Fibroblast of skin of right biceps (primary cell): Measurements from ENCODE around the gene APOO.

ENCODE experiments used
- DNase-seq: peaks from one replicate; pipeline ENCODE4 v3.0.0-alpha.2; 2013

APOO gene

DNA sequence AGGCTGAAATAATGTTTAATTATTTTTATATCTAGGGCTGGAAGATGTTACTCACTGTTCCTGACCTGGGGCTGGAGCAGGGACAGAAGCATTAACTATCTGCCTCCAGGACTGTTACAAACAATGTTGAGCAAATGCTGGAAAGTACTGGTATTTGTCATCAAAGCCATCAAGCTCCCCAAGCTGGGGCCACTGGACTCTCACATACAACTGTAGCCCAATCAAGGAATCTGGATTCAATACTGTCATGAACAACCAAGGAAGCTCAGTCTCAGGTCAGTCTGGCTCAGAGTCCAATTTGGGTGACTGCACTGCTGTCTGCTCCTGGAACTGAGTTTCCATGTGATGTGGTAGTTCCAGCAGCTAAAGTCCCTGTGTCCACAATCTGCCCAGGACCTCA lies 50.4 kb downstream of the APOO start:
- DNase-seq, result no peak

DNA sequence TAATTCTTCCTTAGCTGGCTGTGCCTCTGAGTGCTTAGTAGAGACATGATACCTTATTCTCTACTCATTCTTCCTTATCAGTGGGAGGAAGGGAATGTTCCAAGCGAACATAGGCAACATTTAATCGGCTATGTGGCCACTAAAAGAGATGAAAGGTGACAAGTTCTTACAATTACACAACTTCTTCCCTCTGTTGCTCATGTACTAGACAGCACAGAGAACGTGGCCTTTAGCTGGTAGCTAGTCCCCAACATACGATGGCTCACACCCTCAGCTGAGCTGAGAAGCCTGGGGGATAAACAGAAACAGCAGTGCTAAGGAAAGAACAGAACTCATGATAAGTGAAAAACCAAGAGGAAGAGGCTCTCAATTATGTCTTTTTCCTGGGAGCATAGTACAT lies 52.2 kb downstream of the APOO start:
- DNase-seq, result no peak

DNA sequence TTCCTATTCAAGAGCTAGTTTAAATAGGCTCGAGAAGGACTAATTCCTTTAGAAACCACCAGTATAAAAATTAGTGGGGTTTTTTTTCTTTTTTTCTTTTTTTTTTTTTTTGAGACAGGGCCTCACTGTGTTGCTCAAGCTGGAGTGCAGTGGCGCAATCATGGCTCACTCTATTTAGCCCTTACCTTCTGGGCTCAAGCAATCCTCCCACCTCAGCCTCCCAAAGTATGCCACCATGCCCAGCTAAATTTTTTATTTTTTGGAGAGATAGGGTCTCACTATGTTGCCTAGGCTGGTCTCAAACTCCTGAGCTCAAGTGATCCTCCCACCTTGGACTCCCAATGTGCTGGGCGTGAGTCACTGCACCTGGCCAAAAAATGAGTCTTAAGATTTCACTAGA lies 52.8 kb downstream of the APOO start:
- DNase-seq, result no peak

DNA sequence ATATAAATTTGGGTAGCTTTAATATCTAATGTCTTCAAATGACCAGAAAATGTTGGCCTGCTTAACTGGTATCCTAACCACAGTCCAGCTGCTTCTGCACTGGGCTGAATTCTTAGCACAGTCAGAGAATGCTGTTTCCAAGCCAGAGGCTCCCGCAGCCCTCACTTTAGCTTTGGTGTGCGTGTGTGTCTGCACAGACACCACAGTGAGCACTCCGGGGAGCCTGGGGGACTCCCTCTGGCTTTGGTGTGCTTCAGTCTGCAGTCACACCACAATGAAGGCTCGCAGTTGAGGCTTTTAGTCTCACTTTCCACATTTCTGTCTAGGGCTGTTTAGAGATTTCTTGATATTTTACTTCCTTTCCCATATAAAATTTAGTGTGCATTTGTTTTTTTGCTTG lies 53.6 kb downstream of the APOO start:
- DNase-seq, result no peak

DNA sequence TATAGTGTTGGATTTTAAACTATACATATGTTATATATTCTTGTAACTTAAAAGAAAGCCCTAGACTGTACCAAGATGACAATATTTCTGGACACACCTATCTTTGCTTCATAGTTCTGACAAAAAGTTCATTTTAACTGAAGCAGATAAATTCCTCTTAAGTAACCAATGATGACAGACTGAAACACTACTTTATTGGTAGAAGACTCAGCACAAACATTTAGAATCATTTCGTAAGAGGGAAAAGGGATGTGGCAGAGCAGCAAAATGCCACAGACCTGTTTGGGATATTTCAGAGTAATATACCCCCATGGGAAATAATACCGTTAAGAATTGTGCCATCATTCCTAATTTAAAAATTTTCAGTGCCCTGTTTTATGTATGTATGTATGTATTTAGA lies 56.2 kb downstream of the APOO start:
- no peak for DNase-seq

DNA sequence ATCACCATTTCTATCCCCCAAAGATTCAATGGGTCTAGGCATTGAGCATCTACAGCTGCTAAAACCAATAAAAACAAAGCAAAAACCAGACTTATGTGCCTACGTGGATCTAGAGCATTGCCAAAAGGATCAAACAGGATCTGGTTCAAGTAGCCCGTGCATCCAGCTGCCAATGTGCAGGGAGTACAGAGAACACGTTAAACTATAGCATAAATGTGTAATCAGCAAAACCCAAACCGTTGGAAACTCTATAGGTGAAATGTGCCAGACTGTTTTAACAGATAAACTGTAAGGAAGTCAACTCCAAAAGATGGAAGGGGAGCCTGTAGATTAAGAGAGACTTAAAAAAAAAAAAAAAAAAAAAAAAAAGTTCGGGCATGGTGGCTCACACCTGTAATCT lies 58.5 kb downstream of the APOO start:
- DNase-seq, result no peak

DNA sequence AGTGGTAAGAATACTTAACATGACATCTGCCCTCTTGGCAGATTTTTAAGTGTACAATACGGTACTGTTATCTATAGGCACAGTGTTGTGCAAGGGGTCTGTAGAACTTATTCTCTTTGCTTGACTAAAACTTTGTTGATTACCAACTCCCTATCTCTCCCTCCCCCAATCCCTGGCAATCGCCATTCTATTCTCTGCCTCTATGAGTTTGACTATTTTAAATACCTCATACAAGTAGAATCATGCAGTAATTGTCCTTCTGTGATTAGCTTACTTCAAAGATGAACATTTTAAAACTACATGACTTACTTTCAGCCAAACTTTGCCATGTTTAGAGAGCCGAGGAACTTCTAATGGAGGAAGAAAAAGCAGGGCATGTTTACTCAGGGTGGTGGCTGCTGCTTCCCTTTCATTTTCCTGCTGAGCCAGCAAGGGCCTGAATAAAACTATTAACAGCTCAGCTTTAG lies 62.4 kb downstream of the APOO start:
- DNase-seq, result no peak

DNA sequence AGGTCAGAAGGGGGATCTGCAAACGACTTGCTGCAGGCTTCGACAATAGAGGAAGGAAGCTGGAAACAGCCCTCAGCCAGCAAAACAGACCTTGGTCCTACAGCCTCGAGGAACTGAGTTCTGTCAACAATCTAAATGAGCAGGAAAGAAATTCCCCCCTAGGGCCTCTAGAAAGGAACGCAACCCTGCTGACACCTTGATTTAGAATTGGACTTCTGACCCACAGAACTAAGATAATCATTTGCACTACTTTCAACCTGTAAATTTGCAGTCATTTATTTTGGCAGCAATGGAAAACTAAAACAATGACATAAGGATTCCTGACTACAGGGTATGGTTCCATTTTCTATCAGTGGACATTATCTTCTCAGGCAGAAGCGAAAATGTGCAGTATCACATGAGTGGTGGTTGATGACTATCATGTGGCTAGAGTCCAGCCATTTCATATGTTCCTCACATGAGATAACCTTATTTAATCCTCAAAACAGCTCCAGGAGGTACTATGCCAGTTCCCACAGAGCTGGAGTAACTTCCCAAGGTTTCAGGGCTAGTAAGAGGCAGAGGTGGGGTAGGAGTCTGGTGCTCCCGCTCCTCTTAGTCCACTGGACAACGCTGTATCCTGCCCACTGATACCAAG lies 63.1 kb downstream of the APOO start:
- peak; percentile 1 for DNase-seq

DNA sequence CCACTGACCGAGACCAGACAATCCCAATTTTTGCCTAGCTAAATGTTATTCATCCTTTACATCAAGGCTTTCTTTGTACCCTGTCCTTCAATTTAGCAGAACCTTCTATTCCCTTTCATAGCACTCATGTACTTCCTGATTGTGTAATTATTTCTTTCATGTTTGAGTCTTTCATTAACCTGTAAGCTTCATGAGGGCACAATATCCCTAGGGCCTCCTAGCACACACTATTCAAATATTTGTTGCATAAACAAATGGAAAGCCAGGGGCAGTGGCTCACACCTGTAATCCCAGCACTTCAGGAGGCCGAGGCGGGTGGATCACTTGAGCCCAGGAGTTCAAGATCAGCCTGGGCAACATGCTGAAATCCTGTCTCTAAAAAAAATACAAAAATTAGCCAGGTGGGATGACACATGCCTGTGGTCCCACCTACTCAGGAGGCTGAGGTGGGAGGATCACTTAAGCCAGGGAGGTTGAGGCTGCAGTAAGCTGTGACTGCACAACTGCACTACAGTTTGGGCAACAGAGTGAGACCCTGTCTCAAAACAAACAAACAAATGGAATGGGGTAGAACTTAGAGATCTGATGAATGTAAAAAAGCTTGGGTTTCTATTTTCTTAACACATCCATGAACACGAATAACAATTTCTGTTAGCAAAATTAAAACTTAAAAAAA lies 65.8 kb downstream of the APOO start:
- DNase-seq, result no peak

DNA sequence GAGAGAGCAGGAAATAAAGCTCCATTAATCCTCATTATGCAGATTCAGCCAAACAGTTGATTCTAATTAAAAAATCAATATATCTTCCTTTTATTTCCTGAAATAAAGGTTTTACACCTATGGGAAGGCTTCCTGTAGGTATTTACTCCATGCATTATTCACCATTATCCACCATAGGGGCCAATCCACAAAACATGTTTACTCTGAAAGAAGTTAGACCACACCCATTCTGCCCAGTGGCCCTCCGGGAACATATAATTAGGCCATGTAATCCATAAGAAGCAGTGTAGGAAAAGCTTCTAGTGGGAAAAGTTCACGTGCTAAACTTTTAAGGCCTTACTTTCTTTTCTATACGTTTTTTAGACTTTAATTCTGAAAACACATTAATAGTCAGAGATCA lies 67.1 kb downstream of the APOO start:
- no peak for DNase-seq

DNA sequence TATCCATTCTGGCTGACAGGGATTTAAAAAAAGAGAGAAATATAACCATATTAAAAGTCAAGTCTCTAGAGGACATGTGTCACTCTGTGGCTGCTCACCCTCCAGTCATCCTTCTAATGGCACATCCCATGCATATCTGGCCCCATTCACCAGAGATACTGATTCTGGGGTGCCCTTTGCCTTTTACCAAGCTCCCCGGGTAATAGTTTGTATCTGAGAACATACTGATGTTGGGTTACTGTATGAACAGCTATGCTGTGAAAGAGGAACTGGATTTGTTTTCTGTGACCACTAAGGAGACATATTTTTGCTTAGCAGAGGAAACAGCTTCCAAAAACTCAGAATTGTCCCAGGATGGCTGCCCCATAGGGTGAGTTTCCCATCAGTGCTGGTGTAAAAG lies 68.8 kb downstream of the APOO start:
- no peak for DNase-seq

DNA sequence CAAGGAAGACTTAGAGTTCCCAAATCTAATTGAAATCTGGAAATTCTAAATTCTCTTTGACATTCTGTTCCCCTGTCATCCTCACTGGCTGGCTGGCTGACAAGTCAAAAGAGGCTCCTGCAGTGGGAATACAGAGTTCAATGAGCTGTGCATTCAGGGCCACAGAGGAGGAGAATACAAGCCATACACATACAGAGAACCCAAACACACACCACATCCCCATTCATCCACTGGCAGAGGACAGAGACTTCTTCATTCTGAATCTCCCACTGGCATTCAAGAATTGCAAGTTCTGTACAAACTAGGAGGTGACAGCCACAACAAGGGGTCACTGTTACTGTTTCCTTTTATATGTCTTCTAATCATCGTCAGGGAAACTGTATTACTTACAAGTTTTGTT lies 75.0 kb downstream of the APOO start:
- DNase-seq, result no peak

DNA sequence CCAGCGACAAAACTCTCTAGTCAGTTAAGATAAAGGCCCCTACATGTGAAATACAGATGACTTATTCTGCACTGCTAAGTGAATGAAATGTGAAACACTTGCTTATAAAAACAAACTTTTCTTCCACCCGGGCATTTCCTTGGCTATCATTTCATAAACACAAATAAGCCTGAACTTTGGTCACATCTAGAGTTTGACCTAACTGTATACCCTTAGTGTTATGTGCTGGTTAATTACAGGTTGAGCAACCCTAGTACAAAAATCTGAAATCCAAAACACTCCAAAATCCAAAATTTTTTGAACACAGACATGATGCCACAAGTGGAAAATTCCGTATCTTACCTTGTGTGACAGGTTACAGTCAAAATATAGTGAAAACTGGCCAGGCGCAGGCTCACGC lies 78.9 kb downstream of the APOO start:
- no peak for DNase-seq

DNA sequence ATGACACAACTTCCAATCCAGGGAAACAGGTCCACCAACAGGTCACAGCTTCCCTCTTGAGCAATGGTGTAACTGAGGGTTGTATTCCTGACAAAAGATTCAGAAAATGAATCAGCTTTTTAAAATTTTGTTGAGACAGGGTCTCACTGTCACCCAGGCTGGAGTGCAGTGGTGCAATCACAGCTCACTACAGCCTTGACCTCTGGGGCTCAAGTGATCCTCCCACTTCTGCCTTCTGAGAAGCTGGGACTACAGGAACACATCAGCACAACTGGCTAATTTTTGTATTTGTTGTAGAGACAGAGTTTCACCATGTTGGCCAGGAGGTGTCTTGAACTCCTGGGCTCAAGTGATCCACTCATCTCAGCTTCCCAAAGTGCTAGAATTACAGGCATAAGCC lies 81.1 kb downstream of the APOO start:
- no peak for DNase-seq

DNA sequence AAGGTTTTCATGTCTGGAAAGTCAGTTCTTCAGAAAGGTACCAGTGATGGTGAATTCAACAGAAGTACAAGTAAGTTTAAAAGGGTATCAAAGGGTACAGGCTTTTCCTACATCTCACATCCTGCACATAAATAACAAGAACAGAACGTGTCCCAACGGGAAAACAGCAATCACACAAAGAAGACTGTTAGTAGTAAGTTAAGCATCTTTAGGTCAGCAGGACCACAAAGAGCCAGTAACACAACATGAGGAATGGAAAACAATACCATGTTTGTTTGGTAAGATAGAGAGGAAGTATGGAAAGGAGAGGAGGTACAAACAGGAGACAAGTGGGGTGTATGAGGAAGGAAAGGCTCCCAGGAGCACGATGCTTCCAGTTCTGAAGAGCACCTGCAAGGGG lies 81.5 kb downstream of the APOO start:
- DNase-seq, result no peak

DNA sequence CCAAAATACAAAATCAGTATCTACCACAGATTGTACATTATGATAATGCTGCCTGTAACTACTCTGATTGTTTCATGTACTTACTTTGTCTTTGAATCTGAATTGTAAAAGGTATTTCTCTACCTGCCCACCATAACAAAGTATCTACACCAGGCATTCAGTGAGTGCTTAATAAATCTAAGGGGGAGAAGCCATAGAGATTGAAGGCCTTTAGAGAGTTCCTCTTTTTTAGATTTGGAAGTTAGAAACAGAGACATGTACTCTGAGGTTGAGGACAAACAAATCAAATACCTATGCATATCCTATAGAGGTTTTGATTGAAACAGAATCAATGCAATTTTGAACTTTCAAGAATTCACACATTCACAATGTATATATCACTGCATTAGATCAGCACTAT lies 82.1 kb downstream of the APOO start:
- no peak for DNase-seq

DNA sequence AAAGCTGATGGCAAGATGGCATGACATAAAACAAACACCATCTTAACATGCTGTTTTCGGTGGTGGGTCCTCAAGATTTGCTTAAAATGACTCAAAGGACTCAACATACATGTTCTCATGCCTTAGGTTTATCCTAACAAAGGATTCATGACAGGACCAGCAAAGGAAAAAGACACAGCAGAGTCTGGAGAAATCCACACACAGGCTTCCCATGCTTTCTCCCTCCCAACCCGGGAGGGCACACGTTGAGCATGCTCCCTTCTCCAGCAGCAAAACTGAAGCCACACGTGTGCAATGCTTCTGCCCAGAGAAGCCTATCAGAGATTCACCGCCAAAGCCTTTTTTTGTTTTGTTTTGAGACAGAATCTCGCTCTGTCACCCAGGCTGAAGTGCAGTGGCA lies 84.9 kb downstream of the APOO start:
- no peak for DNase-seq

DNA sequence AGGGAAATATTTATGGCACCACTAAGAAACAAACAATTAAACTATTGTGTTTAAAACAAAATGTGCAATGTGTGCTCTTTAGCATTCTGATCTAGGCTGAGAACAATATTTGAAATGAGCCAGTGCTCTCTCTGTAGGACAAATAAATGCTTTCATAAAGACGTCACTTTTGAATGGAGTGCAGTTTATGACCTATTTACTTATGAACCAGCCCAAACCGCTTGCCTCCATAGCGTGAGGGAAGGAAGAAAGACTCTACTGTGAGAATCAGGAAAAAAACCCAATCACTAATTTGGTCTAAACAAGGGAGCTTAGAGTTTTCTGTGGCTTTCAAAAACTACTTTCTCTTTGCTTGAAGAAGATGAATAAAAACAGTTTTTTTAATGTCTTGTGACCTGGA lies 85.3 kb downstream of the APOO start:
- no peak for DNase-seq

DNA sequence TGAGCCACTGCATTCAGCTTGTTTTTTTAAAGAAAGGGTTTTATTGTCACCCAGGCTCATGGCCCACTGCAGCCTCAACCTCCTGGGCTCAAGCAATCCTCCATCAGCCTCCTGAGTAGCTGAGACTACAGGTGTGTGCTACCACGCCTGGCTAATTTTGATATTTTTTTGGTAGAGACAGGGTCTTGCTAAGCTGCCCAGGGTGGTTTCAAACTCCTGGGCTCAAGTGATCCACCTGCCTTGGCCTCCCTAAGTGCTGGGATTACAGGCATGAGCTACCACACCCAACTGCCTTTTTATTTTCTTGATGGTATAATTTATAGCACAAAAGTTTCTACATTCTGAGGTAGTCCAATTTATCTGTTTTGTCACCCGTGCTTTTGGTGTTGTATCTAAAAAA lies 85.9 kb downstream of the APOO start:
- DNase-seq, result no peak

DNA sequence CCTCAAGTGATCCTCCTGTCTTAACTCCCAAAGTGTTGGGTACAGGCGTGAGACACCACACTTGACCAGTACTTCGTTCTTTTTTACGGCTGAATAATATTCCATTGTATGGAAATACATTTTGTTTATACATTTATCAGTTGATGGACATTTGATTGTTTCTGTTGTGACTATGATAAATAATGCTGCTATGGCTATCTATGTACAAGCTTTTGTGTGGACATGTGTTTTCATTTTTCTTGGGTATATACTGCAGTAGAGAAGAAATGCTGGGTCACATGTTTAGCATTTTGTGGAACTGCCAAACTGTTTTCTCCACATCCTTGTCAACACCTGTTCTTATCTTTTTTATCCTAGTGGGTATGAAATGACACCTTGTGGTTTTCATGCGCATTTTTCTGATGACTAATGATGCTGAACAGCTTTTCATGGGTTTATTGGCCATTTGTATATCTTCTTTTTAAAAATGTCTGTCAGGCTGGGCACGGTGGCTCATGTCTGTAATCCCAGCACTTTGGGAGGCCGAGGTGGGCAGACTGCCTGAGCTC lies 87.4 kb downstream of the APOO start:
- DNase-seq, result no peak

DNA sequence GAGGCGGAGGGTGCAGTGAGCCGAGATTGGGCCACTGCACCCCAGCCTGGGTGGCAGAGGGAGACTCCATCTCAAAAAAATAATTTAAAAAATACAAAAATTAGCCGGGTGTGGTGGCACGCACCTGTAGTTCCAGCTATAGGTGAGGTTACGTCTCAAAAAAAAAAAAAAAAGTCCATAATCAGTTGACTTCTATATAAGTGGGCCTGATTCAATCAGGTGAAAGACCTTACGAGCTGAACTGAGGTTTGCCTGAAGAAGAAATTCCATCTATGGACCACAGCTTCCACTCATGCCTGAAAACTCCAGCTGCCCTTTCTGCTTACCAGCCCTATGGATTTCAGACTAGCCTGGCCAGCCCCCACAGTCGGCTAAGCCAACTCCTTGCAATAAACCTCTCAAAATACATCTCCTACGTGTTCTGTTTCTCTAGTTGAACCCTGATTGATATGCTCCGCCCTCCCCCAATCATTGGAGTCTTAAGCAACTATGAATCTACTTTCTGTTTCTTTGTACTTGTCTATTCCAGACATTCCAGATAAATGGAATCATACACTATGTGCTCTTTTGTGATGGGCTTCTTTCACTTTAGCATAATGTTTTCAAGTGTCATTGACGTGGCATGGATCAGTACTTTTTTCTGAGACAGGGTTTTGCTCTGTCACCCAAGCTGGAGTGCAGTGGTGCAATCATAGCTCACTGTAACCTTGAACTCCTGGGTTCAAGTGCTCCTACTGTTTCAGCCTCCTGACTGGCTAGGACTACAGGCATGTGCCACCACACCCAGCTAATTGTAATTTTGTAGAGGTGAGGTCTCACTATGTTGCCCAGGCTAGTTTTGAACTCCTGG lies 88.1 kb downstream of the APOO start:
- DNase-seq, result peak; percentile 31

DNA sequence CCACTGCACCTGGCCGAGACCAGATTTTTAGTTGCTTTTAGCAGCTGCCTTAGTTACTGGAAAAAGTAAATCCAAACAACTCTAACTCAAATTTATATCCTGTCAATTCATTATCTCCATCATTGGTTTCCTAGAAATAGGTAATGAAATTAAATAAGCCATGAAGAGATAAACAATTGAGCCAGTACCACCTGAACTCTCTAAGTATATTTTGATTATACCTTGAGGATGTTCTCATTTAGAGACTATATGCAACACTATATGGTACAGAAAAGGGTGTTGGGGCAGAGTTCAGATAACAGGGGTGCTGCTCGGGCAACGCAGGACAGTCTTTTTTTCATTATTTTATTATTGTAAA lies 89.8 kb downstream of the APOO start:
- no peak for DNase-seq

DNA sequence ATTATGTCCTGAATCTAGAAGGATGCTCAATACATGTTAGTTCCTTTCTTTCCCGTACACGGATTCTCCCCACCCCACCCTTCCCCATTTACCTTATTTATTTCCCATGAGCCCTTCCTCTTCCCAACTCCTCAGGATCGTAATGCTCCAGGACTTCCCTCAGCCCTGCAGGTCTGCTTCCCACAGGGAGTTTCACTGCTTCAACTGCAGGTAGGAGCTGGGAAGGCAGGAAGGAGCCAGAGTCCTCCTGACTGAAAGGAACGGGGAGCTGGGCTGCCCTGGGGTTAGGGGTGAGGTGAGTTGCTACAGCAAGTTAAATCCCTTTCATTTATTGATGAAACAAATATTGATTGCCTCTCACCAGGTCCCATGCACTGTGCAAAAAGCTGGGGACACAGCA lies 91.6 kb downstream of the APOO start:
- no peak for DNase-seq

DNA sequence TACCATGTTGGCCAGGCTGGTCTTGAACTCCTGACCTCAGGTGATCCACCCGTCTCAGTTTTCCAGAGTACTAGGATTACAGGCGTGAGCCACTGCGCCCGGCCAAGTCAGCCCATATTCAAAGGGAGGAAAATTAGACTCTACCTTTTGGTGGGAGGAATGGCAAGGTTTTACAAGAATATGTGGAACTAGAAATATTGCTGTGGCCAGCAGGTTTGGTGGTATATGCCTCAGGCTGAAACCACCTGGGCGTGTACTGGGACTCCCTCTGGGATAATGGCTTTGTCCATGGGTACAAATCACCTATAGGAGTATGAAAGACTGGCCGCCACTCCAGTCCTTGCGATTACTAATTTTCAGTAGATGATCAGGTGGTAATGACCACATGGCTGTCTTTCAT lies 92.4 kb downstream of the APOO start:
- DNase-seq, result no peak
